HUDEP-2 (cell line): Measurements from ENCODE around the gene CDH12.

Experiments
- DNase-seq, 76 experiments: peaks; one replicate each; lab custom pipeline; 2025; ENCODE audit not compliant: unreplicated experiment in 76 of 76; lab: John Stamatoyannopoulos, UW

CDH12 gene

GRCh38 chr5:21882074-21882745, 970.9 kb downstream of the CDH12 start:
- DNase-seq: no peak

- no peak for DNase-seq
Measured at GRCh38 chr5:21880164-21880563, 973.0 kb downstream of the CDH12 start.

GRCh38 chr5:21862986-21863385, 990.2 kb downstream of the CDH12 start:
- DNase-seq: no peak

GRCh38 chr5:21858441-21858840, 994.7 kb downstream of the CDH12 start:
- DNase-seq: no peak

GRCh38 chr5:21856987-21857386, 996.2 kb downstream of the CDH12 start:
- DNase-seq: no peak

- no peak for DNase-seq
Measured at GRCh38 chr5:21847300-21847699, 1005.8 kb downstream of the CDH12 start.

GRCh38 chr5:21844960-21845359, 1008.2 kb downstream of the CDH12 start:
- no peak for DNase-seq

- DNase-seq: peak in 7 of 76 experiments; percentile 1 to 74 (median 41)
Measured at GRCh38 chr5:21834863-21835262, 1018.3 kb downstream of the CDH12 start.

- DNase-seq: no peak
Measured at GRCh38 chr5:21831145-21831787, 1021.9 kb downstream of the CDH12 start.

GRCh38 chr5:21826884-21827283, 1026.3 kb downstream of the CDH12 start:
- no peak for DNase-seq

GRCh38 chr5:21823588-21823987, 1029.6 kb downstream of the CDH12 start:
- DNase-seq: no peak

GRCh38 chr5:21823076-21823574, 1030.0 kb downstream of the CDH12 start:
- DNase-seq: no peak

- DNase-seq: no peak
Measured at GRCh38 chr5:21820527-21820926, 1032.6 kb downstream of the CDH12 start.

- DNase-seq: no peak
Measured at GRCh38 chr5:21818370-21818720, 1034.8 kb downstream of the CDH12 start.

- no peak for DNase-seq
Measured at GRCh38 chr5:21817668-21818369, 1035.3 kb downstream of the CDH12 start.

GRCh38 chr5:21810737-21811316, 1042.3 kb downstream of the CDH12 start:
- DNase-seq: peak in 1 of 76 experiments; percentile 7

- DNase-seq: no peak
Measured at GRCh38 chr5:21809611-21810010, 1043.5 kb downstream of the CDH12 start.

GRCh38 chr5:21807953-21808352, 1045.2 kb downstream of the CDH12 start:
- DNase-seq: no peak

GRCh38 chr5:21806943-21807342, 1046.2 kb downstream of the CDH12 start:
- DNase-seq: peak in 9 of 76 experiments; percentile 2 to 54 (median 7)

- DNase-seq: no peak
Measured at GRCh38 chr5:21806271-21806670, 1046.9 kb downstream of the CDH12 start.

- peak in 2 of 76 experiments; percentile 1 to 2 for DNase-seq
Measured at GRCh38 chr5:21802869-21803490, 1050.2 kb downstream of the CDH12 start.
